HCT116 (cell line): ENCODE measurements around the gene FAM168A. TPM values are rescaled to one million over a fixed set of nuclear protein-coding genes. Genes with fewer than 3 reads are reported as not detected.

Experiments
- ATAC-seq: fragments of 200-7000 bp; cut with Tn5 transposase; 2 replicates; pipeline ENCODE4 v1.9.1; 2020; ENCODE audit warnings: mild to moderate bottlenecking, moderate library complexity
- BruUV-seq: library from RNA; stranded (reverse); fragments of 400-500 nt; replicated peaks from 2 replicates; lab custom pipeline; 2021; lab: Mats Ljungman, UMichigan
- CTCF ChIA-PET: fragments of 300-600 bp; sonication (Branson Sonifier 250); formaldehyde crosslinking; loops from one replicate; lab custom pipeline; 2021; ENCODE audit warnings: antibody characterized with exemption; lab: Charles Lee
- POLR2A ChIA-PET: fragments of 300-600, 350-600 bp; sonication (Branson Sonifier 250); formaldehyde crosslinking; loops from one replicate; lab custom pipeline; 2021; ENCODE audit warnings: antibody characterized with exemption; lab: Charles Lee
- RAD21 ChIA-PET, 2 experiments: fragments of 300-600 bp; sonication (Branson Sonifier 250); formaldehyde crosslinking; loops; one replicate each; lab custom pipeline; 2023; ENCODE audit warnings: low total read pairs in 2 of 2; ENCODE audit not compliant: uncharacterized antibody in 2 of 2, unreplicated experiment in 2 of 2, low non-redundant PET in 1 of 2; lab: Charles Lee
- DNase-seq: peaks from one replicate; pipeline ENCODE4 v3.0.0-alpha.2; 2010; ENCODE audit warnings: low read depth, low spot score
- H2AFZ ChIP-seq: fragments of 200-600 bp; shearing (Covaris generic), sonication (generic); 2 replicates; pipeline ENCODE4 v1.6.1; 2017; ENCODE audit warnings: low read depth, mixed run types, mixed read lengths, antibody characterized with exemption, low read length; ENCODE audit not compliant: poor library complexity, severe bottlenecking
- H3K27ac ChIP-seq: 2 replicates; pipeline ENCODE4 v1.5.1; 2012; ENCODE audit warnings: low read depth, low read length
- H3K27me3 ChIP-seq: fragments of 200-600 bp; sonication (generic); 2 replicates; pipeline ENCODE4 v1.6.1; 2016; ENCODE audit warnings: mixed run types, low read length, mixed read lengths; ENCODE audit not compliant: insufficient read depth
- H3K36me3 ChIP-seq, 2 experiments: fragments of 200-500 bp in 1 of 2; fragments of 200-600 bp in 1 of 2; sonication (Bioruptor generic) in 1 of 2; sonication (generic) in 1 of 2; 2 replicates each; pipeline versions ENCODE4 v1.5.1 to v1.6.1; 2014 to 2016; ENCODE audit warnings: low read length in 2 of 2, inconsistent platforms in 1 of 2, mixed read lengths in 1 of 2, mixed run types in 1 of 2; ENCODE audit not compliant: insufficient read depth in 2 of 2, control insufficient read depth in 1 of 2
- H3K4me1 ChIP-seq, 2 experiments: fragments of 200-600 bp in 1 of 2; sonication (generic) in 1 of 2; 2 replicates each; pipeline versions ENCODE4 v1.5.1 to v1.6.1; 2012 to 2017; ENCODE audit warnings: low read length in 2 of 2, inconsistent platforms in 1 of 2, mild to moderate bottlenecking in 1 of 2, mixed read lengths in 1 of 2, mixed run types in 1 of 2, moderate library complexity in 1 of 2; ENCODE audit not compliant: insufficient read depth in 2 of 2, control insufficient read depth in 1 of 2
- H3K4me2 ChIP-seq: fragments of 200-600 bp; sonication (generic); 2 replicates; pipeline ENCODE4 v1.6.1; 2017; ENCODE audit warnings: mixed run types, low read length, mixed read lengths
- H3K4me3 ChIP-seq, 2 experiments: fragments of 200-600 bp in 1 of 2; sonication (generic) in 1 of 2; replicated peaks in 1 of 2; 2 replicates each; pipeline ENCODE4 v1.5.1; 2011 to 2016; ENCODE audit warnings: low read length in 2 of 2, control low read depth in 1 of 2, low read depth in 1 of 2, mild to moderate bottlenecking in 1 of 2, mixed read lengths in 1 of 2, mixed run types in 1 of 2
- H3K79me2 ChIP-seq: fragments of 200-600 bp; sonication (generic); 2 replicates; pipeline ENCODE4 v1.6.1; 2017; ENCODE audit warnings: mild to moderate bottlenecking, mixed run types, low read length, moderate library complexity, mixed read lengths; ENCODE audit not compliant: insufficient read depth
- H3K9ac ChIP-seq: fragments of 200-600 bp; sonication (generic); 2 replicates; pipeline ENCODE4 v1.6.1; 2016; ENCODE audit warnings: low read length, mixed read lengths
- H3K9me2 ChIP-seq: fragments of 200-600 bp; sonication (generic), shearing (Covaris generic); 2 replicates; pipeline ENCODE4 v1.6.1; 2017; ENCODE audit warnings: mixed run types, mild to moderate bottlenecking, moderate library complexity; ENCODE audit not compliant: insufficient read depth
- H3K9me3 ChIP-seq, 2 experiments: fragments of 200-500 bp in 1 of 2; fragments of 200-600 bp in 1 of 2; sonication (Bioruptor generic) in 1 of 2; sonication (generic) in 1 of 2; 2 replicates each; pipeline ENCODE4 v1.6.1; 2014 to 2017; ENCODE audit warnings: low read length in 2 of 2, mixed read lengths in 2 of 2, inconsistent platforms in 1 of 2, low read depth in 1 of 2, mild to moderate bottlenecking in 1 of 2, mixed run types in 1 of 2, moderate library complexity in 1 of 2; ENCODE audit not compliant: control insufficient read depth in 1 of 2, insufficient read depth in 1 of 2
- H4K20me1 ChIP-seq: fragments of 200-600 bp; sonication (generic), shearing (Covaris generic); 2 replicates; pipeline ENCODE4 v1.6.1; 2017; ENCODE audit warnings: mixed run types, mild to moderate bottlenecking, moderate library complexity; ENCODE audit not compliant: insufficient read depth
- CBX3 ChIP-seq: IDR thresholded peaks from 2 replicates; pipeline ENCODE4 v1.6.1; 2012; ENCODE audit warnings: low read depth
- ELF1 ChIP-seq: IDR thresholded peaks from 2 replicates; pipeline ENCODE4 v1.6.1; 2012; ENCODE audit warnings: low read depth, borderline replicate concordance
- POLR2AphosphoS5 ChIP-seq: IDR thresholded peaks from 2 replicates; pipeline ENCODE4 v1.6.1; 2011; ENCODE audit warnings: mild to moderate bottlenecking, low read depth, low read length, moderate library complexity
- RAD21 ChIP-seq: IDR thresholded peaks from 2 replicates; pipeline ENCODE4 v1.6.1; 2012; ENCODE audit warnings: low read depth, mild to moderate bottlenecking
- SIN3A ChIP-seq: IDR thresholded peaks from 2 replicates; pipeline ENCODE4 v1.6.1; 2012; ENCODE audit warnings: low read depth
- SP1 ChIP-seq: IDR thresholded peaks from 2 replicates; pipeline ENCODE4 v1.6.1; 2012; ENCODE audit warnings: low read depth
- SRF ChIP-seq: IDR thresholded peaks from 2 replicates; pipeline ENCODE4 v1.6.1; 2012; ENCODE audit warnings: low read depth
- ZNF274 ChIP-seq: fragments of 200-500 bp; sonication (Bioruptor generic); IDR thresholded peaks from 2 replicates; pipeline ENCODE4 v1.6.1; 2014; ENCODE audit warnings: mild to moderate bottlenecking, low read depth, low read length, inconsistent platforms
- intact Hi-C: fragments of 100-400 bp; cut with micrococcal nuclease; formaldehyde crosslinking; loops from 2 replicates; pipeline ENCODE4 v1.10.0; 2022
- total RNA-seq: library from RNA; stranded (reverse); gene quantifications from one replicate; pipeline ENCODE4 v1.2.1, GENCODE V29; 2021; ENCODE audit not compliant: unreplicated experiment
- TF ChIP-seq, protein P1 (sequence below): IDR thresholded peaks from 2 replicates; pipeline ENCODE4 v1.6.1; 2012

The FAM168A gene
- total RNA-seq, 1 experiment from 2014 or later = 31.5 TPM

DNA sequence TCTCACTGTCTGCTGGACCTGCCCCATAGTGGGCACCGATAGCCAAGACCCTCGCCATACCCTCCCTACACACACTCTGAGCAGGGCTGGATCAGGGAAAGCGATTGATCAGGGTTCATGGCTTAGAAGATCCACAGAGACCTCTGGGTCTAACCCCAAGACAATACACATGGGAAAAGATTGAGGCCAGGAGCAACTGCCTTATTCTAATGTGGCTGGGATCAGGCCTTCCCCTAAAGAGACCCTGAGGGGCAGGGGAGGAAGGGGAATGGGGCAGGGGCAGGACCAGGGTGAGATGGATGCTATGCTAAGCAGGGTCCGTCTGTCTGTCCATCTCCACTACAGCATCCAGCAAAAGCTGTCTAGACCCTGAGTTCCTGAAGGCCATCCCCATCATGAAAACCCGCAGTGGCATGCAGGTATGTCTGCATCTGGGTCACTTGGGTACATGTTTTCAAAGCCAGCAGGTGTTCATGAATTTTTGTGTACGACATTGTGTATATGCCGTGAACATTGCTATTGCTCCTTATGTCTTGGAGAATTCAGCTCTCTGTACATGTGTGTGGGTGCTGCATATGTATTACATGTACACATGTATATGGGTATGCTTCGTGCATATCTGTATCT lies 237.1 kb downstream of the FAM168A start:
- no peak overlapping the region for H3K4me2 ChIP-seq
- ATAC-seq (no peak), DNase-seq (no peak)
- H3K4me1 ChIP-seq = peaks cover 0 to 14% of the 10 kb centered on the region in 2 experiments; a peak in 1 of 4 replicates
- ChIA-PET CTCF (interaction anchor here (0.8 to 3.3 kb wide), 9 partner anchors 9 to 54 kb away, joined by 3 to 40 read pairs (median 5); no protein-coding TSS in a partner anchor), RAD21 (interaction anchor here (1.1 to 1.3 kb wide), 2 partner anchors 33 to 54 kb away, joined by 3 to 5 read pairs; no protein-coding TSS in a partner anchor), POLR2A (no interaction called here)
- no peaks in the 10 kb centered on the region for H3K9me2 ChIP-seq
- H3K36me3 ChIP-seq = no peaks in the 10 kb centered on the region; a peak in 1 of 4 replicates
- no peak overlapping the region for H3K9ac ChIP-seq
- H3K9me3 ChIP-seq = no peaks in the 10 kb centered on the region
- no peak overlapping the region for H2AFZ ChIP-seq
- no peak overlapping the region for H3K4me3 ChIP-seq
- H3K79me2 ChIP-seq = no peaks in the 10 kb centered on the region
- H3K27ac ChIP-seq = no peak overlapping the region
- no peaks in the 10 kb centered on the region for H3K27me3 ChIP-seq
- no peaks in the 10 kb centered on the region for H4K20me1 ChIP-seq
- no TSS peak for BruUV-seq
- TF ChIP-seq RAD21 (no peak), SRF (no peak), CBX3 (no peak), ELF1 (no peak), SP1 (no peak), ZNF274 (no peak), SIN3A (no peak), POLR2AphosphoS5 (no peak)
- TF ChIP-seq, protein P1, sequence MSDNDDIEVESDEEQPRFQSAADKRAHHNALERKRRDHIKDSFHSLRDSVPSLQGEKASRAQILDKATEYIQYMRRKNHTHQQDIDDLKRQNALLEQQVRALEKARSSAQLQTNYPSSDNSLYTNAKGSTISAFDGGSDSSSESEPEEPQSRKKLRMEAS = no peak
- intact Hi-C loops = no loop called here
